VCaP (cell line): ENCODE measurements around the gene DCXR.

Experiments
- H3K27ac ChIP-seq: fragments of 450-650 bp; 2 replicates; pipeline ENCODE4 v1.5.1; 2017
- TF ChIP-seq, protein P1 (sequence below): fragments of 450-650 bp; conservative IDR thresholded peaks from 2 replicates; pipeline ENCODE4 v1.5.1; 2017; ENCODE audit warnings: mild to moderate bottlenecking, moderate library complexity

DCXR gene

DNA sequence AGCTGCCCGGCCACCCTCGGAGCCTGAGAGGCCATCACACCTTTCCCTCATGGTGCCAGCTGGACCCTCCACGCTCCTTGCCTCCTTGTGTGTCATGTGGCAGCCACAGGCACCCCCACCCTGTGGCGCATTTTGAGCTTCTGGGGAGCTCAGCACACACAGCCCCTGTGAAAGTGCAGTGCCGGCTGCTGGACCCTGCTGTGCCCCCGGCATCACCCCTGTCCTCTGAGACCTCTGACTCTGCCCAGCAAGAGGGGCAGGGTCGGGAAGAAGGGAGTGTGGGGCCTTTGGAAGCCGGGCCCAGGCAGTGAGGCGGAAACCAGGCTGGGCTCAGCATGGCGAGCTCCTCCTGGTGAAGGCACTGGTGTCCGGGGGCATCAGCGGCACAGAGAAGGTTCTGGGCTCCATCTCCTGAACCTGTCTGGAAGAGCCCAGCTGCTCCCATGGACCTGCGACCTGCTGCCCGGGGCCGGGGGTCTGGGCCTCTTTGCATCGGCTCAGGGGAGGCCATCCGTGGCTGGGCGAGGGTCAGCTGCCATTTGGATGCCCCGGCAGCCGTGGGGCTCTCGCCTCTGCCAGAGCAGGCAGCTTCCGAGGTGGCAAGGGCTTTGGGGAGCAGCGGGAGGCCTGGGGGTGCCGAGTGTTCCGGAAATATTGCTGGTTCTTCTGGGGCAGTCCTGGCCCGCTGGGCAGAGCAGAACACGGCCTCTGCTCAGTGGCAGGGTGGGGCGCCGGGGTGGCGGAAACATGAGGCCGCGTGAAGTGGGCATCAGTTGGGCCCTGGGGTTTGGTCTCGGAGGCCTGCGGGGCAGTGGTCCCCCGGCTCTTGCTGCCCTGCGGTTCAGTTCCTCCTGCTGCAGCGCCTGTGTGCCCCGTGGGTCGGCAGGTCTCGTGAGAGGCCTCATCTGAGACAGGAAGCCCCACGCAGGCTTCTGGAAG, 32.7 kb downstream of the DCXR start:
- no peak overlapping the region for H3K27ac ChIP-seq
- TF ChIP-seq, protein P1, sequence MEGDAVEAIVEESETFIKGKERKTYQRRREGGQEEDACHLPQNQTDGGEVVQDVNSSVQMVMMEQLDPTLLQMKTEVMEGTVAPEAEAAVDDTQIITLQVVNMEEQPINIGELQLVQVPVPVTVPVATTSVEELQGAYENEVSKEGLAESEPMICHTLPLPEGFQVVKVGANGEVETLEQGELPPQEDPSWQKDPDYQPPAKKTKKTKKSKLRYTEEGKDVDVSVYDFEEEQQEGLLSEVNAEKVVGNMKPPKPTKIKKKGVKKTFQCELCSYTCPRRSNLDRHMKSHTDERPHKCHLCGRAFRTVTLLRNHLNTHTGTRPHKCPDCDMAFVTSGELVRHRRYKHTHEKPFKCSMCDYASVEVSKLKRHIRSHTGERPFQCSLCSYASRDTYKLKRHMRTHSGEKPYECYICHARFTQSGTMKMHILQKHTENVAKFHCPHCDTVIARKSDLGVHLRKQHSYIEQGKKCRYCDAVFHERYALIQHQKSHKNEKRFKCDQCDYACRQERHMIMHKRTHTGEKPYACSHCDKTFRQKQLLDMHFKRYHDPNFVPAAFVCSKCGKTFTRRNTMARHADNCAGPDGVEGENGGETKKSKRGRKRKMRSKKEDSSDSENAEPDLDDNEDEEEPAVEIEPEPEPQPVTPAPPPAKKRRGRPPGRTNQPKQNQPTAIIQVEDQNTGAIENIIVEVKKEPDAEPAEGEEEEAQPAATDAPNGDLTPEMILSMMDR = no peak

DNA sequence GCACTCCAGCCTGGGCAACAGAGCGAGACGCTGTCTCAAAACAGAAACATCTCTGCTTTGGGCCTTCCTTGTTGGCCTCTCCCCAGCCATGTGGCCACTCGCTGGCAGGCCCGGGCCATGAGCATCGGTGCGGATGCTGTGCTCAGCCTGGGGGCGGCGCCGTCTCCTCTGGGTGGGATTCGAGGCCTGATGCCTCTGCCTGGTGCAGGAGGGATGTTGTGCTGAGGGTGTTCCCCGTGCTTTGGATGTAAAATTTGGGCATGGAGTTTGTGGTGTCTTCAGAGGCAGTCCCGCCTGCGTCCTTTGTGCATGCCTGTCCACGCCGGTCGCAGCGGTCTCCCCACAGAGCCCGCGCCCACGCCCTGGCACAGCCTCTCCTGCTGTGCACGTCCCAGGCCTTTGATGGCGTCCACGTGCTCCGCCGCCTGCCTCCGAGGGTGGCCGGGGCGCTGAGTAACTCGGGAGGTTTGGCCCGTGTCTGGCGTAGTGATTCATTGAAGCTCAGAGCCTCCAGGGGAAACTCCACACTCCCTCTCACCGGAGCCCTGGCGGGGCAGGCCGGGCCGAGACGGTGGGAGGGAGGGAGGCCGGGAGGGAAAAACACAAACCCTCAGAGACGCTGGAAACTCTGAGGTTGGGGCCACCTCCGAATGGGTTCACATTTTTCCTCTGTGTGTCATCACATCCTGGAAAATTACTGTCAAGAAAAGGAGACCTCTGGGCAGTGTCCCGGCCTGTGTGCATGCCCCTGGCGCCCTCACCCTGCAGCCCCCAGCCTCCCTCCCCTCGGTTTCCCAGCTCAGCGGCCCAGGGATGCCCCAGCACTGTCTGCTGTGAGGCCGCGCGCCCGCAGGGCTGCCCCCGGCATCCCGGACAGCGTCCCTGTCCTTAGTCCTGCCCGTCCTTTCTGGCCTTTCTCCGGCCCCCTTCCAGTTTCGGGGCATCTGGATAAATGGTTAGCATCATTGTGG, 33.8 kb downstream of the DCXR start:
- no peak overlapping the region for H3K27ac ChIP-seq

DNA sequence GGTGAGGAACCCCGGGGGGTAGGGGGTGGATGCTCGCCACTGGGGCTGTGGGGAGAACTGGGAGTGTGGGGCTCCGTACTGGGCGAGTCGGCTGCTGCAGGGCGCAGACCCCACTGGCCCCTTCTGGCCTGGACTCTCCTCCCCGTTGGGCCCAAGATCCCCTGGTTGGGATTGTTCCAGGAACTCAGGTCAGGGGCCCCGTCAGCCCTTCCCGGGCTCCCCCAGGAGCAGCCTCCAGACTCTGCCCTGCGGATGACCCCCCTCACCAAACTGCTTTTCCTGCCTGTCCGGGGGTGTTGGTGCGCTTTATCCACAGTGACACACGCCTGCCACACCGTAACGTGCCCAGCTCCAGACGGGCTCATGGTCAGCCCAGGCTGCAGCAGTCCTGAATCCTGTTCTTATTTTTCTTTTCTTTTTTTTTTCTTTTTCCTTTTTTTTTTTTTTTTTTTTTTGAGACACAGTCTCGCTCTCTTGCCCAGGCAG, 35.9 kb downstream of the DCXR start:
- TF ChIP-seq, protein P1 = no peak
- no peak overlapping the region for H3K27ac ChIP-seq

More for the DNA sequence above, 33.8 kb downstream of the DCXR start:
- TF ChIP-seq, protein P1 = no peak

- H3K27ac ChIP-seq = no peak overlapping the region
- TF ChIP-seq, protein P1 = no peak
Measured at GRCh38 chr17:82000803-82001570, 36.5 kb downstream of the DCXR start.

DNA sequence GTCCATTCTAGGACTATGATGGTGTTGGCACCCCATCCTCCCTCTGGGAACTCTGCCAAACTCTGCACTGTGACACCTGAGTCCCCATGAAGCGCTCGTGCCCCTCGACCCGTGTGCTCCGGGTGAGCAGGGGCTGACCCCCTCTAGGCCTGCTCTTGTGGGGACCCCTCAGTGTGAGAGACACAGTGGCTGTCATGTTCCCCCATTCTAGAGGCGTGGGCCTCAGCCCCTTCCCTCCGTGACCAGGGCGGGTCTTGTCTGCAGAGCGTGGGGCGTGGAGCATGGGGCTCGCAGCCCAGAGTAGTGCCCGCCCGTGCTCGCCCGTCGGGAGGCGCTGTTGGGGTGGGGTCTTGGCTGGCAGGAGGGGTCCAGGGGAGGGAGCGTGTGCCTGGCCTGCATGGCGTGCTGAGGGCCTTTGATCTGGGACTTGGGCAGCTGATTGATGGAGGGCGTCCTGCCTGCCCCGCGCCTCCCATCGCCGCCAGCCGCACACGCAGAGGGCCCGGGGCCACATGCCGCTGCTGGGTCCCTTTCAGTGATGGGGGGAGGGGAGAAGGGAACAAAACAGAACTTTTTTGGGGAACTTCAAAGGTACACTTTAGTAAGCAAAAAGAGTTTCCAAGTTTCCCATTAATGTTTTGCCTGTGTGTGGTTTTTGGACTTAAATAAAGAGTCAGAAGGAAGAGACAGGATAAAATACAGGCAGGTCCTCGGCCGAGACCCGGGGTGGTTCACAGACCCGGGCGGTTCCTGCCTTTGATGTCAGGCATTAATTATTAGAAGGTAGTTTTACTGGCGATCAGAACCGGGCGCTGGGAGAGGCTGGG, 37.3 kb downstream of the DCXR start:
- TF ChIP-seq, protein P1 = no peak
- no peak overlapping the region for H3K27ac ChIP-seq

DNA sequence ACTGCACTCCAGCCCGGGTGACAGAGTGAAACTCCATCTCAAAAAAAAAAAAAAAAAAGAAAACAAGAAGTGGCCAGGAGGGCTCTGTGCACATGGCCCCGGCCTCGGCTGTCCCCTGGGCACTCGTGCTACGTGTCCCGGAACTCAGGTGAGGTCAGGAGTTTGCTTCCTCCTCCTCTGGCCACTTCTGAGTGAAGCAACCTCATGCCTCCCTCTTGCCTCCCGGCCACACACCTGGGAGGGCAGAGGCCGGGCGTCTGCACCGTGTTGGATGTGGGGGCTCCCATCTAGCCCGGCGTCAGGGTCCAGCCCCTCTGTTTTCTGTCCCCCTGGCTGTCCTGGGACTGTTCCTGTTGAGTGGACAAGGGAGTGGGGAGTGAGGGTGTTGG, 37.9 kb downstream of the DCXR start:
- TF ChIP-seq, protein P1 = no peak
- no peak overlapping the region for H3K27ac ChIP-seq
